SW480 (cell line): ENCODE results near the gene ANO10.
"Not testable (repeated sequence)": the region's sequence is repeated elsewhere in the genome, so short reads cannot be mapped to it uniquely, and the experiment has no call there.

Source experiments
- DNase-seq: peaks from one replicate; pipeline ENCODE4 v3.0.0-alpha.2; 2016; ENCODE audit warnings: low spot score

The ANO10 gene

DNA sequence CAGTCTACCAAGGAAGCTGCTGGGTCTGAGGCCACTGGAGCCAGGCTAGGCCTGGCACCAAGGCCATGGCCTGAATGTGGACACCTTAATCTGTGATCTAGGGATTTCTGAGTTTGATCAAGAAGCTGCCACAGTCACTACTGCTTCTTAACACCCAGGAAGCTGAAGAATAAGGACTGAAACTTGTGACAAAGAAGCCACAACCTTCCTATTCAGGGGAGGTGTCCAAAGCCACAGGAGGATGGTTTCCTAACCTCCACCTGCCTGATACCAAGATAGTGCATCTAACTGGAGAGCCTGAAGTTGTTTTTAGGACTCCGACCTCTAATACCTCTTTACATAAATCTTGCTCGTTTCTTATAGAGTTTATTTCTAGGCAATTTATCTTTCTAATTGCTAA lies 5.5 kb upstream of the ANO10 start:
- DNase-seq, result no peak

DNA sequence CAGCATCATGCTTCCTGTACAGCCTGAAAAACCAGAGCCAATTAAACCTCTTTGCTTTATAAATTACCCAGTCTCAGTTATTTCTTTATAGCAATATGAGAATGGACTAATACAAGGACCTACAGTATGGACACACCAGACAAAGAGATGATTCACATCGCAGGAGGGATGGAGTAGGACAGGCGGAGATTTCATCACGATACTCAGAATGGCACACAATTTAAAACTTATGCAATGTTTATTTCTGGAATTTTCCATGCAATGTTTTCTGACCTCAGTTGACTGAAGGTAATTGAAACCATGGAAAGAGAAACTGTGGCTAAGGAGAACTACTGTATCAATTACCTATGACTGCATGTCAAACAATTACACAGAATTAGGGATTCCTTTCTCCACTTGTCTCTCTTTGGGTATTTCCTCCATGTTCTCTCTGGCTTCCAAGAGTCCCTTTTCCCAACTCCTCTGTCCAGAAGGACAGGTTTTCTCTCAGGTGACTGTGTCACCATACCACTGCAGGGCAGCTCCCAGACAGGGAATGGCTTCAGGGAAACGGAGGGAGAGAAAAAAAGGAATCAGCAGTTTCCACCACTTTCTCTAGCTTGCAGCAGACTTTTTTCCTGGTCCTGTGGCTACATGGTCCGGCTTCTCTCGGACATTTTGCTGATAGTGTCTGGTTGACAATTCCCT lies 3.0 kb upstream of the ANO10 start:
- no peak for DNase-seq

DNA sequence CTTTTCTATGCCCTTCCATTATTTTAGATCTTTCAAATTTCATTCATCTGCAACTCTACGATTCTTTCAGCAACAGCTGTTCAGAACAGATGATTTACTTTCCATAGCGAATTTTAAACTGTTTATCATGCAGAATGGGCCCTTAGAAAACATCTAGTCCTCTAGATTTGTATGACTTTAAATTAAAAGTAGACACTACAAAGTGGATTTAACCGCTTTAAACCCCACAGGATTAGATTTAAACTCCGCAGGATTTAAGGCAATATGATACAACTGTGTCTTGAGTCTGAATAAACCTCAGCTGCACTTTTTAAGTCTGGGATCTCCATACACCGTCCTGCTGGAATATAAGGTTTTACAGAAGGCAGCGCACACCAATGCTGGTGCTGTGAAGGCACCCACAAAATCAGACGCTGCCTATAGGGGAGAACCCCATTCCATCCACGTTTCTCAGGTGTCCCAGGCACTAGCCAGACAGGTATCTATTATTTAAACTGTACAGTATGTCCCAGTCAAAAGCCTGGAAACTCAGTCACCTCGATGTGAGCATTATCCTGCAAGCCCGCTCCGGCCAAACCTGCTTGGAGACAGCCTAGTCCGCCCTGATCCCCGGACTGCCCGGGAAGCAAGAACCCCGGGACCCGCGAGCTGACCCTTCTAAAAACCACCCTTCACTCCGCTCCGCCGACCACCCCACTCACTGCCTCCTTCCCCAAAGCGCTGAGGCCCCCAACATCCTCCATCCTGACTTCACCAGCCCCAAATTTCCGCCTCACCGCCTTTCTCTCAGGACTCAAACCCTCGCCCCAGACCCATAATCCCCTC lies 768 bp downstream of the ANO10 start:
- peak; percentile 17 for DNase-seq

DNA sequence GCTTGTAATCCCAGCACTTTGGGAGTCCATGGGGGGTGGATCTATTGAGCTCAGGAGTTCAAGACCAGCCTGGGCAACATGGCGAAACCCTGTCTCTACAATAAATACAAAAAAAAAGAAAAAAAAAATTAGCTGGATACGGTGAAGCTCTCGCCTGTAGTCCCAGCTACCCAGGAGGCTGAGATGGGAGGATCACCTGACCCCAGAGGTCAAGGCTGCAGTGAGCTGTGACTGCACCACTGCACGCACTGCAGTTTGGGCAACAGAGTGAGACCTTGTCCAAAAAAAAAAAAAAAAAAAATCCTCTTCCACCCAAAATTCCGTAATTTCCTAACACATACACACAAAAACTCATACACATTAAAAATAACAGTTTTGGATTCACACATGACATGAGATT lies 2.2 kb downstream of the ANO10 start:
- DNase-seq, result no peak

DNA sequence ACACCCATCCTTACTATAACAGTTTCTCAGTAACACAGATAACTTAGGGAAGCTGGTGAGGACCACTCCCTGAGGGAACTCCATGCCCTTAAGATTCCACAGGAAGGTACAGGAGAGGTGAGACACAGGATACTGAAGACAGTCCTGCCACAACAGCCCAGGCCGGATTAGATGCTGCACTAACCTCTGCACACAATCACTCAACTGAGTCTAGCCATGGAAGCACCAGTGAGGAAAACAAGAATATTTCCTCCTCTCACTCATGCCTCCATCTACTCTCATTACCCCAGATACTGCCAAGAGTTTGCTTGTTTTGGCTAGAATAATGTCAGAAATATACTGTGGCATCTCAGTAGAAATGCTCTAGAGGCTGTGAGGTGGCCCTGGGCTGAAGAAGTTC lies 3.7 kb downstream of the ANO10 start:
- DNase-seq, result no peak

DNA sequence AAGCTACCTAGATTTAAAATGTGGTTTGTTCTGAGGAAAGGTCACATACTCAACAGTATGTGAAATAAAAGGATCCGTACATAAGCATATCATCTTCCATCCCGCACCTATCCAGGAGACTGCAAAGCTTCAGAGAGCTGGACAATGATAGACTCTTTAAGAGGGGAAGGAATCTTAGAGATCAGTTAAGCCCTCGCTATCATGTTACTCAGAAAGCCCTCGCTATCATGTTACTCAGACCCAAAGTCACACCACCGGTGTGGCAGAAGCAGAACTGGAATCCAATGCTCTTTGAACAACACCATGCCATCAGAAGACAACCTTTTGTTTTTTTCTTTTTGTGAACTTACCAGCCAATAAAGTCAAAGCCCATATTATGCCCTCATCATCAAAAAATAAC lies 5.8 kb downstream of the ANO10 start:
- DNase-seq, result no peak

DNA sequence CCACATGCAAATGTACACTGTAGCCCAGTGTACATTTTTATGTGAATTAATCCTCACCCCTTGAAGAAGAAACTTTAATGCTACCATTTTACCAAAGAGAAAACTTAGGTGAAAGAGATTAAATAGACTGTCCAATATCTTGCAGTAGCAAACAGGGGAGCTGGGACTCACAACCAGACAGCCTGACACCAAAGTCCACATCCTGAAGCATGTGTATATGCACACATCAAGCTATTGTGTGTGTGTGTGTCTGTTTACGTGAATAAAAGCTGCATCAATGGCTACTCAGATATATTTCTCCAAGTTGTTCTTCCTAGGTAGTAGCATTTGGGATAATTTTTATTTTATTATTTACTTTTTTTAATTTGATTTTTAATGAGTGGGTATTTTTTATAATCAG lies 6.7 kb downstream of the ANO10 start:
- DNase-seq, result no peak

DNA sequence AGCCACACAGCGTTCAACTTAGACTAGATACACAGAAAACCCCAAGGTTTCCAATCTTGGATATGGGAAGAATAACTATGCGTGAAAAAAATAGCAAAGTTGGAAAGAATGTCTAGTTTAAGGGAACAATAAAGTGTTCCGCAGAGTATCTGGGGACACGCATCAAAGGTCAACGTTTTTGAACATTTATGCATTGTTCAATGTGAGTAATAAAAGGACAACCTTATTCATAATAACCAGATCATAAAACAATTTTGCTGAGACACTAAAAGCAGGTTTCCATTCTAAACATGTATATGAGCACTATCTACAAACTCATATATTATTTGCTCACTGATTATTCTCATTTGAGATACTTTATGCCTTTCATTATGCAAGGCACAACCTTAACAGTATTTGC lies 7.8 kb downstream of the ANO10 start:
- DNase-seq, result no peak

DNA sequence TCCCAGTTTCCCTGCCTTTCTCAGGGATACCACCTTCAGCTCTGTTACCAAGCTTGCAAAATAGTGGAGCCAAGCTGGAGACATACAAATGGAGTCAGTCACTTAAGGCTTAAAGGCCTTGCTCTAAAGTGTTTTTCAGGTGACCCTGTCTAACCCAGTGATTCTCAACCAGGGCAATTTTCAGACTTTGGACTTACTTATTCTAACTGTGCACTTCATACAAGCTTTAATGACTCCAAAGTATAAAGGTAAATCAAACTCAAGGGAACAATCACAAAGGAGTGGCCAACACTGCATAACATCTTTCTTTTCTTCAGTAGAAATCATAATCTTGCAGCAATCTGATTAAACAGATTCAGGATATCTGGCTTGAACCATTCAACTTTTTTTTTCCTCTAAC lies 9.4 kb downstream of the ANO10 start:
- DNase-seq, result no peak

DNA sequence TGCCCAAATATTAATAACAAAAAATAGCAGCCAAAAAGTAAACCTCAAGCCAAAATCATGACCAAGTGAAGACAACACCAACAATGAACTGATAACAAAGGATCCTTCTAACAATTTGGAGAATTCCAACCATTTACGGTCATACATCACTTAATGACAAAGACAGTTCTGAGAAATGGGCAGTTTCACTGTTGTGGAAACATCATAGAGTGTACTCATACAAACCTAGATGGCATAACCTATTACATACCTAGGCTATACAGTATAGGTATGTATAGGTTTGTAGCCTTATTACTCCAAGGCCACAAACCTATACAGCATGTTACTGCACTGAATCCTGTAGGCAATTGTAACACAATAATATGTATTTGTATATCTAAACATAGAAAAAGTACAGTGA lies 12.4 kb downstream of the ANO10 start:
- no peak for DNase-seq

DNA sequence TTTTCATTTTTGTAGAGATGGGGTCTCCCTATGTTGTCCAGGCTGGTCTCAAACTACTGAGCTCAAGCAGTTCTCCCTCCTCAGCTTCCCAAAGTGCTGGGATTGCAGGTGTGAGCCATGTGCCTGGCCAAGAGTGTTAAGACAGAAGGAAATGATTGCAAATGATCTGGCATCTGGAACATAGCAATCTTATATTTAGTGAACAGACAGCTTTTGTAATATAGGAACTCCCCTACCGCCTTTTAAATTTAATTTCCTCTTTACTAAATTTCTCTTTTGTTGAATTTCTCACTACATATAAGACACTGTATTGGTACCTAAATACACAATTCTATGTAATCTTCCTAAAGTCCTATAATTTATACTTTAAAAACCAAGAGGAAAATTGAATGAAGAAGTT lies 13.1 kb downstream of the ANO10 start:
- no peak for DNase-seq

DNA sequence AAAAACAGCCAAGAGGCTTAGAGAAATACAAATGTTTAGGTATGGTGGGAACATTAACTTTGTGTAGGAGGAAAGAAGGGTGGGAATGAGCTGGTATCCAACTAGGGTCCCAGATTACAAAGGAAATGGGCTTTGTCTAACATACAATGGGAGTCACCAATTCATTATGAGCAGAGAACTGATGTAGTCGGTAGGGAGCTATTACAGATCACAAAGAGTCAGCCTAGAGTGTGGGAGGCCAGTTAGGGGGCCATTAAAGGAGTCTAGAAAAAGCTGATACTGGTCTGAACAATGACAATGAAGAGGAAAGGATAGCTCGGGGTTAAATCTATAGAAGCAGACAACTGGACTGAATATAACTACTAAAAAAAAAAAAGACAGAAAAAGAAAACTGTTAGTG lies 15.5 kb downstream of the ANO10 start:
- no peak for DNase-seq

DNA sequence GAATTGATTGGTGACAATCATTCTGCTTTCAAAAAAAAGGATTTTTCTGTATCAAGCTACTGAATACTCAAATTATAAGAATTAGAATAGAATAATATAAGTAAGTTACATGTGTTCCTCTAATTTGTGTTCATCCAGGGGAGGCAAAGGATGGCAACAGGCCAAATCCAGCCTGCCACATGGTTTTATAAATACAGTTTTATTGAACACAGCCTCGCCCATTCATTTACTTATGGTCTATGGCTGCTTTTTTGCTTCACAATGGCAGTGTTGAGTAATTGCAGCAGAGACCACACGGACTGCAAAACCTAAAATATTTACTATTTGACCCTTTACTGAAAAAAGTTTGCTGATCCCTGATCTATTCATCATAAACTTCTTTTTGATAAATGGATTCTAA lies 21.9 kb downstream of the ANO10 start:
- DNase-seq, result not testable (repeated sequence)

DNA sequence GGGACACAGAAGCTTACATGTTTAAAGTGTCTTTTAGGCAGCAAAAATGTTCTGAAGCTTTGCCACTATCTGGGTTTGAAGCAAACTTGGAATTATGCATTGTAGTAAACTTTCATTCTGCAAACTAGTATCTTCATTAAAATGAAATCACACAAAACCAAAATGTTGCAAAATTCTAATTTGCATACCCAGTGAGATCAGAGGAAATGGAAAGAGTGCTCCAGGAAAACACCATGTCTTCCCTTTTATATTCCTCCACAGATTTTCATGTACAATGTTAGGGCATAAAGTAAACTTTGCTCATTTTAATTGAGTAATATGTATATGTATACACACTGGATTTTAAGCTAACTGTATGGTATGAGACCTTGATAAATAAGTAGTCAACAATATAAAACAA lies 23.9 kb downstream of the ANO10 start:
- DNase-seq, result no peak

DNA sequence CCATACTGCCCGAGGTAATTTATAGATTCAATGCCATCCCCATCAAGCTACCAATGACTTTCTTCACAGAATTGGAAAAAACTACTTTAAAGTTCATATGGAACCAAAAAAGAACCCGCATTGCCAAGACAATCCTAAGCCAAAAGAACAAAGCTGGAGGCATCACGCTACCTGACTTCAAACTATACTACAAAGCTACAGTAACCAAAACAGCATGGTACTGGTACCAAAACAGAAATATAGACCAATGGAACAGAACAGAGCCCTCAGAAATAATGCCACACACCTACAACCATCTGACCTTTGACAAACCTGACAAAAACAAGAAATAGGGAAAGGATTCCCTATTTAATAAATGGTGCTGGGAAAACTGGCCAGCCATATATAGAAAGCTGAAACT lies 25.6 kb downstream of the ANO10 start:
- DNase-seq, result not testable (repeated sequence)

DNA sequence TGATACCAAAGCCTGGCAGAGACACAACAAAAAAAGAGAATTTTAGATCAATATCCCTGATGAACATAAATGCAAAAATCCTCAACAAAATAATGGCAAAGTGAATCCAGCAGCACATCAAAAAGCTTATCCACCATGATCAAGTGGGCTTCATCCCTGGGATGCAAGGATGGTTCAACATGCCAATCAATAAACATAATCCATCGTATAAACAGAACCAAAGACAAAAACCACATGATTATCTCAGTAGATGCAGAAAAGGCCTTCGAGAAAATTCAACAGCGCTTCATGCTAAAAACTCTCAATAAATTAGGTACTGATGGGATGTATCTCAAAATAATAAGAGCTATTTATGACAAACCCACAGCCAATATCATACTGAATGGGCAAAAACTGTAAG lies 26.5 kb downstream of the ANO10 start:
- DNase-seq, result not testable (repeated sequence)

DNA sequence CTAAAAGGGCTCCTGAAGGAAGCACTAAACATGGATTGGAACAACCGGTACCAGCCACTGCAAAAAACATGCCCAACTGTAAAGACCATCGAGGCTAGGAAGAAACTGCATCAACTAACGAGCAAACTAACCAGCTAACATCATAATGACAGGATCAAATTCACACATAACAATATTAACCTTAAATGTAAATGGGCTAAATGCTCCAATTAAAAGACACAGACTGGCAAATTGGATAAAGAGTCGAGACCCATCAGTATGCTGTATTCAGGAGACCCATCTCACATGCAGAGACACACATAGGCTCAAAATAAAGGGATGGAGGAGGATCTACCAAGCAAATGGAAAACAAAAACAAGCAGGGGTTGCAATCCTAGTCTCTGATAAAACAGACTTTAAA lies 28.2 kb downstream of the ANO10 start:
- DNase-seq, result not testable (repeated sequence)

DNA sequence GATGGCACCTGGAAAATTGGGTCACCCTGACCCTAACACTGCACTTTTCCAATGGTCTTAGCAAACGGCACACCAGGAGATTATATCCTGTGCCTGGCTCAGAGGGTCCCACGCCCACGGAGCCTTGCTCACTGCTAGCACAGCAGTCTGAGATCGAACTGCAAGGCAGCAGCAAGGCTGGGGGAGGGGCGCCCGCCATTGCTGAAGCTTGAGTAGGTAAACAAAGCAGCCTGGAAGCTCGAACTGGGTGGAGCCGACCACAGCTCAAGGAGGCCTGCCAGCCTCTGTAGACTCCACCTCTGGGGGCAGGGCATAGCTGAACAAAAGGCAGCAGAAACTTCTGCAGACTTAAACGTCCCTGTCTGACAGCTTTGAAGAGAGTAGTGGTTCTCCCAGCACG lies 29.9 kb downstream of the ANO10 start:
- DNase-seq, result not testable (repeated sequence)

DNA sequence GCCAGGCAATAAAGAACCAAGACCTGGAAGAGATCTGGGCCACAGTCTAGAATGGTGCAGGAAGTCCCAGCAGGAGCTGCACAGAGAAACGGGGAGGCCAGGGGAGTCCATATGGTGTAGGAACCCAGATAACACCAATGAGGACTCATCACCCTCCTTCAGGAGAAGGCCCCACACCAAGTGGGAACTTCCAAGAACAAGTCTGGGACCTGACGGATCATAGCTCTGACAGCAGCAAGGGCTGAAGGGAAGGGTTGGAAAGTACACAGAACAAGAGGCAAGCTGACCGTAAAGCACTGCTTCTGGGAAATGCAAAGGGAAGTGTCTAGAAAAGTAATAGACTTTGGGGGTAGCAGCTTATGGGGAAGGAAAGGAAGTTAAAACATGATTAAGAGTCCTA lies 34.5 kb downstream of the ANO10 start:
- no peak for DNase-seq

DNA sequence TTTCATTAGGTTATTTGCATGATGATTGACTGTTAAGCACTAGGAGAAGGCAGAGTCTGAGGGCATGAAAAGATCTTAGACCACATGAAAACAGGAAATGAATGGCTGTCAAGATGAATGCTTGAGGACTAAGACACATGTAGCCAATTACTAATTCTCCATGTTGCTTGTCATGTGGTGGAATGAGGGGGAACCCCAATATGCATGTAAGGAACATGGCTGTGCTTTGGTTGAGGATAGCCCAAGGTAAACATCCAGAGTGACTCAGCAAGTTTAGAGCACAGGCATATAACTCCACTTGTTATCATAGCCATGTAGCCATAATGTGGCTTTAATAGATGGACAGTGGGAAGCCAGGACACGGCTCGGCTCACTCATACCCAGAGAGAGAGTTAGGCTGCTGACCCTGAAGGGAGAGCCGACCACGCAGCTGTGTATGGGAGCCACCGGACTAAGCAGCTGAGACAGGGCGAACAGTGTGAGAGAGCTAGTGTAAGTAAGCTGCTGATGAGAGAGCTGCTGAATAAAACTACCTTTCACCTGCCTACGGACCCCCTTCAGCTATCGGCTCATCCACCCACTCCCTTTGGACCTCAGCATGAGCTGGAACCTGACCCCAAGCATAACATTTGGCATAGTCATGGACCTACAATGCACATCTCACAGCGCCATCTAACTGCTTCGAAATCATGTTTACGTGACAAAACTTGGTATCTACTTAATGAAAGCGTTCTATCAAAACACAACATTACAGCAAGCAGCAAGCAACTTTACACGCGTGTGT lies 37.6 kb downstream of the ANO10 start:
- DNase-seq, result no peak

DNA sequence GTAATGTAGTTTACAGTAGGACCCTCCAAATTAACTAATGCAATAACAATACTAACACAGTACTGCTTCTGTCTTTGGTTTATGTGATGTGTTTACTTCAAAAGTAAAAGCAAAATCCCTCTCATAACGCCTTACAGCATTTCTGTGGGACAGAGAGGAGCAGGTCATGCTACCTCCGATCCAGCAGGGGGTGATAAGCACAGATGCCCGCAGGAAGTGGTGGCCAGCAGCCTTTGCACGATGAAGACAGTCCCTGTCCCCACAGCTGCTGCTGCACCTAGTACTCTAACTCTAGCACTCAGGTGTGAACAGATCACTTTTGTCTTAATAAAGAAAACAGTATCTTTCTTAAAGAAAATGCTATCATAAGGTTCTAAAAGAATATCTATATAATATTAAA lies 38.3 kb downstream of the ANO10 start:
- DNase-seq, result no peak

DNA sequence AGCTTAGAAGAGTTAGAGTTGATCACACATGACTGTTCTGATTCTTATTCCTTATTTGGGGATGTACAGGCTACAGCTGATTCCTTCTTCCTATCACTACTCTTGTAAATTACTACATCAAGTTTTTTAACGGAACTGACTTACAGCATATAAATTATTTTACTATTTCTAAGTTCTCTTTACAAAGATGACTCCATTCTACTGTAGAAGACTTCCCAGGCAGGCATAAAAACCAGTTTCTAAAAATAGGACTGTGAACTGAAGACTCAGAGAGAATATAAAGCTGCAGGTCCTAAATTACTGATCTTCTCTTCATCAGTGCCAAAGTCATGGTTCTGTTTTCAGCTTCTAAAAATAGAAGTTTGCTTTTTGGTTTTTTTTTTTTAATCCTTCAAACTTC lies 38.9 kb downstream of the ANO10 start:
- no peak for DNase-seq

DNA sequence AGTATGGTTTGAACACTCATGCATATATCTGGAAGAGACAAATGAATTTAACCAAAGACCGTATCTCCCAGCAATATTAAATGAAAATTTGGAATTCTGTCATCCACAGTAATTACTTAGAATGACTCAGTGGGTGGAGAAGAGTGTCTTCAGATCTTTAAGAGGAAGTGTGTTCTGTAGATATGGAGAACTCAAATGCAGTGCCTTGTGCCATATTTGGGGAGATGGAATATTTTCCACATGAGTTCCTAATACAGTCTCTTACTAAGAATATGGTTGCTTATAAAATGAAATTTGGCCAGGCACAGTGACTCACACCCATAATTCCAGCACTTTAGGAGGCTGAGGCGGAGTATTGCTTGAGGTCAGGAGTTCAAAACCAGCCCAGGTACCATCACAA lies 40.5 kb downstream of the ANO10 start:
- no peak for DNase-seq
